Kidney tubule cell (primary cell): ENCODE results near the gene CRYGS.
A peak's percentile ranks its signal among the peaks of the same experiment; 100 is the strongest.
"Not testable (repeated sequence)": the region's sequence is repeated elsewhere in the genome, so short reads cannot be mapped to it uniquely, and the experiment has no call there.

Experiments used
- DNase-seq: peaks from one replicate; pipeline ENCODE4 v3.0.0-alpha.2; 2018; ENCODE audit warnings: low spot score

The CRYGS gene

GRCh38 chr3:186519021-186519658 is 25.0 kb downstream of the CRYGS start:
- DNase-seq = no peak

DNA sequence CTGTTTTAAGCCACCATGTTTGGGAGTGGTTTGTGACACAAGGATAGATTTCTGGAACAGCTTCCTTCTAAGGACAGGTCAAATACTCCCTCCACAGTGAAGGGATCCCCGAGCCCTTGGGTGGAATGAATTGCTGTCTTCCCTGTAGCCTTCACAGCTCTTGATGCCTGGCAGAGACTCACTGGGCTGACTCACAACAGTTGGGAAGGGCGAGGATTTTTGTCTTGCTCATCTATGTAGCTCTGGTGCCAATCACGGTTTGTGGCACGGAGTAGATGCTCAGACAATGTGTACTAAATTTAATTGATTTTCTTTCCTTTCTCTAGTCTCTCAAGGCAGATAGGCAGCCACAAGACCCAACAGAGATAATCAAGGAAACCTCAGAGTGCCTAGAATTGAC is 27.0 kb downstream of the CRYGS start:
- DNase-seq = no peak

- DNase-seq = no peak
Observed at GRCh38 chr3:186516646-186517045, 27.5 kb downstream of the CRYGS start.

DNA sequence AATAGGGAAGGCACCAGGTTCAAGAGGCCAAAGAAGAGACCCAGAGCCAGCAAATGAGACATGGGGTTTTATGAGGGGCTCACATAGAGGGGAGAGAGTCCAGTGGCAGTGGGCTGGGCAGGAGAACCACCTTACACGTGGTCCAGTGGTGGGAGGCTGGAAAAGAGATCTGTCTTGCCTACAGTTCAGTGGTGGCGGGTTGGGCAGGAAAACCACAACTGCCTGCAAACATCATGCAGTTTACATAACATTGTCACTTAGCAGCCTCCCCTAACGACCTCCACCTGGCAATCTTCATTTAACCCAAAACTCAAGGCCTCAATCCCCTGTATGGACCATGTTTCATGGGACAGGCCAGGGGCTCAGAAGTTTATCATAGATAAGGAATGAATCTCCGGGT is 29.1 kb downstream of the CRYGS start:
- no peak for DNase-seq

DNA sequence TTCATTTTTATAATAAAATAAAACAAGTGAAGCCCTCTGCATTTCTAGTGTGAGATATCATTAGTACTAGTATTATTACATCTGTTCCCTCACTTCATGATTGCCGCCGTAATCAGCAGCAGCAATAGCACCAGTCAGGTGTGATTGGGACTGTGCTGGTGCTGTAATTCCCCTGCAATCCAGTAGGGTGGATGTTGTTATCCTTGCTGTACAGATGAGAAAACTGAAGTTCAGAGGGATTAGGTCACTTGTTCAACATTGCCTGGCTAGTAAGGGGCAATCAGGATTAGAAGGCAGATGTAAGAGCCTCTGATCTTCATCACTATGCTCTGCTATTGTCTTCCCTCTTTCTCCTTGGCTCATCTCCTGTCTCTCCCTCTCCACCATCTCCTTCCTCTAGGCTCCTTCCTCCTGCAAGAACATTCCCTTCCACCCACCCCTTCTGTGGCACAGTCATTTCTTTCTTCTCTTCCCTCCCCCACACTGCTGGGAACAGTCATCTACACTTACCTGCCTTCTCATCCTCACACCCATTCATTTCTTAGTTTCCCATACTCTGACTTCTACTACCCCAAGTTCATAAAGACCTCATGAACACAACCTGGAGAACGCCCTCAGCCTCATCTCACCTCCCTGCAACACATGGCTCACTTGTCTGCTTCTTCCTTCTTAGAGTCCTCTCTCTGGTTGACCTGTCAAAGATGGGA is 29.7 kb downstream of the CRYGS start:
- DNase-seq = peak; percentile 24

DNA sequence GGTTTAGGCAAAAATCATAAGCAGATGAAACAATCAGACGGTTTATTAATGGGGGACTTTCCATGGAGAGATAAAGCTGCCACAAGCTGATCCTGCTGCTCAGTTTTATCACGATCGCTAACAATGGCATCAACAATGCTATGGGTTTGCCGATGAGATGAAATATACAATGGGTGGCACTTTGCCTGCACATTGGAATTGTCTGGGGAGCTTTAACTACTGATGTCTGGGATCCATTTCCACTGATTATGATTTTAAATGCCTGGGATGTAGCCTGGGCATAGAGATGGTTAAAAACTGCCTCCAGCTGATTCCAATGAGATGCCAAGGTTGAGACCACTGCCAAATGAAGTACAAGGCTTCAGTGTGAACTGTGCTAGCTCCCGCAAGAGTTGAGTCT is 30.8 kb downstream of the CRYGS start:
- DNase-seq = no peak

DNA sequence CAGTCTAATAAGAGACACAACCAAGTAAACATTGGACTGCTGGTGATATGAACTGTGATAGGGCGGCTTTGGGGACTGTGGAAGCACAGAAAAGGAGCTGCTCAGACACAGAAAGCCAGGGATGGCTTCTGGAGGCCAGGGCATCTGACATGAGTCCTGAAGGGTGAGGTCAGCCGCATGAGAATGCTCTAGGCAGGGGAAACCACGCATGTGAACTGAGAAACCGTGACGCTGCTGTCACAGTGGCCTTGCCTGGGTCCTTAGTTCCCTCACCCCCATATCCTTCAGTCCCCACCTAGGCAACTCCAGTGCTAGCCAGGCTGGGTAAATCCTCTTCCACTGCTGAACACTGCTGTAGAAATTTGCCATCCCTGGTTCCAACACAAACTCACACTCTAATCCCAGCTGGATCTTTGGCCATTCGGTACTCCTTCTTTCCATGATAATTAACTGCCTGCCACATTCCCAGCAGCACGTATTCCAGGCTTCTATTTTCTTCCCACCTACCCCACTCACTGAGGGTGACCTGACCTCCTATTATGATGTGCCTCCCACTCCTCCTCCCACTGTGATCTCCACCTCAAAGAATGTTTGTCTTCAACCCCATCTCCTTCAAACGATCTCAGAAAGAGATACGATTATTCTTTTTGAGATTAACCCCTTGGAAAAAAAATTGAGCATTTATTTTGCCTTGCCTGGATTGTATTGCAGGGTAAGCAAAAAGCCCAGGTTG is 31.4 kb downstream of the CRYGS start:
- no peak for DNase-seq

- DNase-seq = no peak
Observed at GRCh38 chr3:186511702-186512101, 32.5 kb downstream of the CRYGS start.

DNA sequence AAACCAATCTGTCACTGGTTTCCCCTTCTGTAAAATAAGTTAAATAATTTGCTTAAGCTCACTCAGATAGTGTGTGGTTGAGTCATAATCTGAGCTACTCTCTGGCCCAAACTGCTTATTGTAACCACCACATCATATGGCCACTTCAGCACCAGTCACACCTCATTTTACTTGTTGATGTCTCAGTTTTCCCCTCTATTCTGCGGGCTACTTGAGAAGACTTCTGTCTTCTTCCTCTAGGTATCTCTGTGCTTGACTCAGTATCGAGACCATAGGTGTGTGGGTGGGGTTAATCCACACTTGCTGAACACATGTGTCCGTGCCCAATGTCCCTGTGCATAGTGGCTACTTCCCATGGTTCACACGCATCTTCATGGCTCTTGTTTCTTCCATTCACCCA is 32.9 kb downstream of the CRYGS start:
- no peak for DNase-seq

GRCh38 chr3:186510374-186511079 is 33.7 kb downstream of the CRYGS start:
- DNase-seq = no peak

DNA sequence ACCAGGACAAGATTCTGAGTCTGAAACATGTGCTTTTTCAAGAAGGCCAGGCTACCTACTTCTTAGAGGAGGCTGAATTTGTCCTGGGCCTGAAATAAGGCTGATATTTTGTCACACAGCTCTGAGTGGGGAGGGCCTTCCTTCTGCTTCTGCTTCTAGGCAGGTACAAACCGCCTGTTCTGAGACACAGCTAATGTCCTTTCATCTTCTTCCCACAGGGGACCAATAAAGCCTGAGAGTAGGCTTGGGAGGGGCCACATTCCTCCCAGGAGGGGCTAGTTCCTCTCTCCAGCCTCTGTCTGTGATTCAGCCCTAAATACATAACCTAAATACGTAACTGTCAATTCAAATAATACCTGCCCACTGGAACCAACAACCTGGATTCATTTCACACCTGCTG is 34.8 kb downstream of the CRYGS start:
- no peak for DNase-seq

GRCh38 chr3:186506857-186507256 is 37.3 kb downstream of the CRYGS start:
- DNase-seq = no peak

DNA sequence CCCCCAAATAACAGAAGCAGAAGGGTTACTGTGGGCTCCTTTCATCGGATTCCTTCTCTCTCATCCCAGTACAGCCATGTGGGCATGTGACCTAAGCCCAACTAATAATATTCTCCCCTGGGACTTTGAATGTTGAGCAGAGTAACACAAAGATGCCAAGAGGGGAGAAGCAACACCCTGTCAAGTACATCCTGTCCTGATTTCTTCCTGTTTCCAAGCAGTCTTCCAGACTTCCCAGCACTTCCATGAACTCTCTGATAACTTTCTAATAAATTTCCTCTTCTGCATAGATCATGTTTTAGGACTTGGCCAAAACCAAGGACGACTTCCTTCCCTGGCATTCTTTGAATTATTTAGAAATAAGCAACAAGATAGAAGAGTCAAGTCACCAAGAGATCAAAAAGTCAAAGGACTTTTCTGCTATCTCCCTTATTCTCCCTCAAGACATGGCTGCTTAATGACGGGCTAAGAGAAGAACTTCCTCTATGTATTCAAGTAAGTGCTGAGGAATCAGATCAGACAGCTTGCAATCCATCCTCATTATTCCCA is 37.9 kb downstream of the CRYGS start:
- no peak for DNase-seq

GRCh38 chr3:186502966-186503712 is 41.0 kb downstream of the CRYGS start:
- DNase-seq = no peak

- DNase-seq = no peak
Observed at GRCh38 chr3:186502138-186502948, 41.8 kb downstream of the CRYGS start.

DNA sequence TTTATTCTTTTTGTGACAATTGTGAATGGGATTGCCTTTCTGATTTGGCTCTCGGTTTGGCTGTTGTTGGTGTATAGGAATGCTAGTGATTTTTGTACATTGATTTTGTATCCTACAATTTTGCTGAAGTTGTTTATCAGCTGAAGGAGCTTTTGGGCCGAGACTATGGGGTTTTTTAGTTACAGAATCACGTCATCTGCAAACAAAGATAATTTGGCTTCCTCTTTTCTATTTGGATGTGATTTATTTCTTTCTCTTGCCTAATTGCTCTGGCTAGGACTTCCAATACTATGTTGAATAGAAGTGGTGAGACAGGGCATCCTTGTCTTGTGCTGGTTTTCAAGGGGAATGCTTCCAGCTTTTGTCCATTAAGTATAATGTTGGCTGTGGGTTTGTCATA is 44.2 kb downstream of the CRYGS start:
- not testable (repeated sequence) for DNase-seq

- DNase-seq = not testable (repeated sequence)
Observed at GRCh38 chr3:186498022-186498421, 46.2 kb downstream of the CRYGS start.

- no peak for DNase-seq
Observed at GRCh38 chr3:186497608-186498007, 46.6 kb downstream of the CRYGS start.

DNA sequence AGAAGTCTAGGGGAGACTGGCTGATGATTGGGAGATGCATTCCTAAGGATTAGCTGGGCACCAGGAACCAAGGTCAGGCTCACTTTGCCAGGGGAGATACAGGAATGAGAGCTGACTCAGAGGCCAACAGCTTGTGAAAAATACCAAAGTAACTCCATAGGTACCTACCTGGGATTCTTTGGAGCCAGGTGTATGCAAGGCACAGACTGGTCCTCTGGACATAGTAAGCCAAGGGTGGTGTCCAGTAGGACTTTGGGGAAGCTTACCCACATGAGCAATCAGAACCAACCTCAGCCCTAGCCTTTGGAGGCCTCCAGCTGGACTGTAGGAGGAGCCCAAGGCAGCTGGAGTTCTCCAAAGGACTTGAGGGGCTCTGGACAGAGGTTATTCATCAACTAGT is 47.5 kb downstream of the CRYGS start:
- DNase-seq = peak; percentile 30

- DNase-seq = no peak
Observed at GRCh38 chr3:186496016-186496415, 48.2 kb downstream of the CRYGS start.
